CD14-positive monocyte (primary cell): ENCODE data around the gene LSP1. TPM values are rescaled to one million over a fixed set of nuclear protein-coding genes. Genes with fewer than 3 reads are reported as not detected.
"Not testable (repeated sequence)": the region's sequence is repeated elsewhere in the genome, so short reads cannot be mapped to it uniquely, and the experiment has no call there.

Source experiments
- DNase-seq, 3 donors: peaks; one replicate each; pipeline ENCODE4 v3.0.0-alpha.2; 2011 to 2022
- H2AFZ ChIP-seq: 2 replicates; pipeline ENCODE4 v1.6.0; 2012; ENCODE audit warnings: mild to moderate bottlenecking, low read depth, low read length, inconsistent platforms; ENCODE audit not compliant: insufficient read depth, poor library complexity, severe bottlenecking
- H3K27ac ChIP-seq, 2 donors: 1 replicate in 1 of 2; 2 replicates in 1 of 2; pipeline ENCODE4 v1.5.1; 2012 to 2013; ENCODE audit warnings: low read length in 2 of 2, control low read depth in 1 of 2, inconsistent platforms in 1 of 2, low read depth in 1 of 2, mild to moderate bottlenecking in 1 of 2
- H3K27me3 ChIP-seq, 2 donors: one replicate each; pipeline versions ENCODE4 v1.6.0 to v1.6.1; 2011 to 2013; ENCODE audit warnings: low read length in 2 of 2; ENCODE audit not compliant: control insufficient read depth in 2 of 2, insufficient read depth in 2 of 2
- H3K36me3 ChIP-seq, 2 donors: replicated peaks in 1 of 2; 1 replicate in 1 of 2; 2 replicates in 1 of 2; pipeline versions ENCODE4 v1.5.1 to v1.6.1; 2012 to 2013; ENCODE audit warnings: low read length in 2 of 2, control low read depth in 1 of 2, inconsistent platforms in 1 of 2, mild to moderate bottlenecking in 1 of 2; ENCODE audit not compliant: insufficient read depth in 2 of 2, control insufficient read depth in 1 of 2
- H3K4me1 ChIP-seq, 2 donors: 1 replicate in 1 of 2; 2 replicates in 1 of 2; pipeline versions ENCODE4 v1.5.1 to v1.6.1; 2012 to 2013; ENCODE audit warnings: low read length in 2 of 2, control low read depth in 1 of 2, inconsistent platforms in 1 of 2, mild to moderate bottlenecking in 1 of 2, moderate library complexity in 1 of 2; ENCODE audit not compliant: insufficient read depth in 2 of 2, control insufficient read depth in 1 of 2
- H3K4me2 ChIP-seq: replicated peaks from 2 replicates; pipeline ENCODE3; 2012; ENCODE audit warnings: low read length, moderate library complexity, mild to moderate bottlenecking; ENCODE audit not compliant: poor library complexity, severe bottlenecking; ENCODE audit errors: extremely low read depth
- H3K4me3 ChIP-seq, 3 experiments: fragments of 200-600 bp in 1 of 3; sonication (generic) in 1 of 3; replicated peaks in 1 of 3; 1 replicate in 2 of 3; 2 replicates in 1 of 3; pipeline ENCODE4 v1.5.1; 2011 to 2013; ENCODE audit warnings: low read length in 3 of 3, mild to moderate bottlenecking in 3 of 3, control low read depth in 2 of 3, low read depth in 2 of 3, inconsistent platforms in 1 of 3, moderate library complexity in 1 of 3
- H3K79me2 ChIP-seq: 2 replicates; pipeline ENCODE4 v1.6.0; 2012; ENCODE audit warnings: mild to moderate bottlenecking, control low read depth, inconsistent platforms, low read length, moderate library complexity; ENCODE audit not compliant: insufficient read depth
- H3K9ac ChIP-seq: 2 replicates; pipeline ENCODE4 v1.6.0; 2017; ENCODE audit warnings: low read length, mild to moderate bottlenecking; ENCODE audit not compliant: insufficient read depth, poor library complexity, severe bottlenecking
- H3K9me3 ChIP-seq, 2 donors: replicated peaks in 1 of 2; 1 replicate in 1 of 2; 2 replicates in 1 of 2; pipeline versions ENCODE4 v1.5.1 to v1.6.1; 2012 to 2013; ENCODE audit warnings: low read length in 2 of 2, control low read depth in 1 of 2; ENCODE audit not compliant: control insufficient read depth in 1 of 2, insufficient read depth in 1 of 2
- H4K20me1 ChIP-seq: 2 replicates; pipeline ENCODE4 v1.6.0; 2012; ENCODE audit warnings: mild to moderate bottlenecking, low read length, control low read depth, moderate library complexity; ENCODE audit not compliant: insufficient read depth
- H3K27ac Mint-ChIP-seq, 7 donors: one replicate each; pipeline ENCODE4 v1.8.0; 2020; ENCODE audit warnings: mild to moderate bottlenecking in 7 of 7, mixed read lengths in 7 of 7, moderate library complexity in 6 of 7, inconsistent platforms in 2 of 7
- H3K27me3 Mint-ChIP-seq, 3 donors: one replicate each; pipeline ENCODE4 v1.8.0; 2021 to 2022; ENCODE audit warnings: low read depth in 3 of 3, mild to moderate bottlenecking in 3 of 3, mixed read lengths in 3 of 3, moderate library complexity in 3 of 3, inconsistent platforms in 1 of 3
- H3K36me3 Mint-ChIP-seq, 2 donors: one replicate each; pipeline ENCODE4 v1.8.0; 2020; ENCODE audit warnings: mixed read lengths in 2 of 2, inconsistent platforms in 1 of 2, mild to moderate bottlenecking in 1 of 2
- H3K4me1 Mint-ChIP-seq: one replicate; pipeline ENCODE4 v1.8.0; 2020; ENCODE audit warnings: mild to moderate bottlenecking, mixed read lengths
- H3K4me3 Mint-ChIP-seq, 2 donors: one replicate each; pipeline ENCODE4 v1.8.0; 2020; ENCODE audit warnings: mild to moderate bottlenecking in 2 of 2, mixed read lengths in 2 of 2, moderate library complexity in 1 of 2
- H3K9me3 Mint-ChIP-seq, 7 donors: one replicate each; pipeline ENCODE4 v1.8.0; 2020 to 2022; ENCODE audit warnings: mixed read lengths in 7 of 7, mild to moderate bottlenecking in 6 of 7, moderate library complexity in 6 of 7, inconsistent platforms in 2 of 7
- WGBS: methylation state at CpG from one replicate; pipeline ENCODE4 v1.1.5; 2013; ENCODE audit warnings: missing lambda C conversion rate; ENCODE audit not compliant: insufficient coverage; 5-methylcytosine and 5-hydroxymethylcytosine counted together
- intact Hi-C, 2 donors: fragments of 100-400 bp; cut with micrococcal nuclease; formaldehyde crosslinking; loops; one replicate each; pipeline versions ENCODE4 v1.15.0 to v1.15.1; 2023
- polyA plus RNA-seq, 3 donors: library from polyadenylated mRNA; depleted of rRNA in 1 of 3; unstranded in 2 of 3; stranded (reverse) in 1 of 3; fragments of 300-500 nt in 2 of 3; fragments of >200 nt in 1 of 3; fragmentation: Illumina TruSeq in 2 of 3; gene quantifications; 1 replicate in 2 of 3; 2 replicates in 1 of 3; pipeline ENCODE4 v1.2.3, GENCODE V29; 2012 to 2021
- TF ChIP-seq, protein P1 (sequence below): fragments of 200-600 bp; IDR thresholded peaks from one replicate; pipeline ENCODE4 v1.8.0; 2022; ENCODE audit warnings: antibody characterized with exemption, mild to moderate bottlenecking

The LSP1 gene
- polyA plus RNA-seq, 3 donors: 387 to 646 (median 542) TPM

DNA sequence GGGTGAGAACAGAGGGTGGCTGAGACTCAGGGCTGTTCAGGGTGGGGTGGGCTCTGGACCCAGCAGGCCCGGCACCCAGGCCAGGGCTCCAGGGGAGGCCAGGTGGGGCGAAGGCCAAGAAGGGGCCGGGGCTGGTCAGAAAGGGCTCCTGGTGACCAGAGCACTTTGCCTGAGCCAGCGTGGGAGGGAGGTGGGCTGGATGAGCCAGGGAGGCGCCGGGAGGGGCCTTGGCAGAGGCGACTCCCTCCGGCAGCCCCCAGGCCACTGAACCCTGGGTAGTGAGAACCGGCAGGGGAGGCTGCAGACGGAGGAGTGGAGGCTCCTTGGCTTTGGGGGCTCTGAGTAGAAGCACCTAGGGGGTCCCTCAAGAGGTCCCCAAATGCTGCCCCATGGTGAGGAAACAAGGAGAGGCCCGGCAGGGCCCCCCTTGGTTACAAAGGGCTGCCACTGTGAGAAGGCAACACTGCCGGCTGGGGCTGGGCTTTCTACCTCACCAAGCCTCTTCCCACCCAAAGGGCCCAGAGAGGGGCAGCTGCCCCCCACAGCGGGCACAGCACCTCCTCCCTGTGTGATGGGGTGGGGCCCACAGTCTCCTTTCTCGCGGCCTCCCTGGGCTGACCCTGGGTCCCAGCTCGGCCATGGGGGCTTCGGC, 21.7 kb downstream of the LSP1 start:
- H2AFZ ChIP-seq, DNase-seq, intact Hi-C loops, H3K4me3 ChIP-seq, H3K27ac ChIP-seq, H3K27me3 ChIP-seq, H3K9me3 Mint-ChIP-seq, H3K9me3 ChIP-seq, H3K27me3 Mint-ChIP-seq, H3K9ac ChIP-seq, H3K4me3 Mint-ChIP-seq, H3K4me2 ChIP-seq, H3K27ac Mint-ChIP-seq: not testable (repeated sequence)
- Histone ChIP-seq H3K4me1 (peaks cover 13 to 51% of the 10 kb centered on the region in 2 donors), H3K79me2 (peaks cover 85% of the 10 kb centered on the region), H3K36me3 (peaks cover 20 to 42% of the 10 kb centered on the region in 2 donors), H4K20me1 (peaks cover 98% of the 10 kb centered on the region)
- peaks cover 62% of the 10 kb centered on the region for H3K4me1 Mint-ChIP-seq
- WGBS: 96% methylated on average over 10 of the region's 17 CpGs
- H3K36me3 Mint-ChIP-seq: peaks cover 35 to 57% of the 10 kb centered on the region in 2 donors

DNA sequence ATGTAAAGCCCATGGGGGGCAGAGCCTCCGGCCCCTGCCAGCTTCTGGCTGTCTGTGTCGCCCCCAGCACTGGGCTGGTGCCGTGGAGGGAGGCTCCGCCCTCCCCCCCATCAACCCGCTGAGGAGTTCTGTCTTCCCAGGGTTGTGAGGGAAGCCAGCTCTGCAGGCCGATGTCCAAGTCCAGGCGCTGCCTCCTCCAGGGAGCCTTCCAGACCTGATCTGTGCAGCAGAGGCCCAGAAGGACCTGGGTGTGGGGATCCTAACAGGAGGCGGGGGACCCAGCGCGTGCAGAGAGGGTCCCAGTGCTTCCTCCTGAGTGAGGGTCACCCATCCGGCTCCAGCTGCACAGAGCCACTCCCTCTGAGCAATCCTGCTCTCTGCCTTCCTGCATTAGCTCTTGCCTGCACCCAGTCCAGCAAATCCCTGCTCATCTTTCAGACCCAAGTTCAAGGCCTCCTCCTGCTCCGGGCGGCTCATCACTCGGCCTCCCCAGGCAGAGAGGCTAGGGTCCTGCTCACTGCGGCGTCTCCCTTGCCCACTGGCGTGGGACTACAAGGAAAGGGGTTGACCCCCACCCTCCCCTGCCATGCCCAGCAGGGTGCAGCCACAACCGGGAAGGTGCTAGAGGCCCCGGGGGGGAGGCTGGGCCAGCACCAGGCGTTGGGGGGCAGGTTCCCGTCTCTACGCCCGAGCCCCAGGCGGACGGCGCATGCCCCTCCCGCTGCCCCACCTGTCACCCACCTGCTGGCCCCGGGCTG, 22.4 kb downstream of the LSP1 start:
- Histone ChIP-seq H2AFZ (no peak overlapping the region), H3K9me3 (no peaks in the 10 kb centered on the region), H4K20me1 (peaks cover 98% of the 10 kb centered on the region), H3K4me3 (no peak overlapping the region), H3K27ac (no peak overlapping the region), H3K4me2 (no peak overlapping the region), H3K36me3 (peaks cover 19 to 39% of the 10 kb centered on the region in 2 donors), H3K4me1 (peaks cover 20 to 55% of the 10 kb centered on the region in 2 donors), H3K9ac (no peak overlapping the region), H3K27me3 (no peaks in the 10 kb centered on the region), H3K79me2 (peaks cover 82% of the 10 kb centered on the region)
- H3K9me3 Mint-ChIP-seq: no peaks in the 10 kb centered on the region
- DNase-seq: no peak
- 80% methylated on average over 16 of the region's 28 CpGs for WGBS
- H3K4me1 Mint-ChIP-seq: peaks cover 63% of the 10 kb centered on the region
- H3K36me3 Mint-ChIP-seq: peaks cover 34 to 57% of the 10 kb centered on the region in 2 donors
- intact Hi-C loops: no loop called here
- peaks cover 2 to 5% (median 3%) of the 10 kb centered on the region in 3 donors for H3K27me3 Mint-ChIP-seq
- TF ChIP-seq, protein P1, sequence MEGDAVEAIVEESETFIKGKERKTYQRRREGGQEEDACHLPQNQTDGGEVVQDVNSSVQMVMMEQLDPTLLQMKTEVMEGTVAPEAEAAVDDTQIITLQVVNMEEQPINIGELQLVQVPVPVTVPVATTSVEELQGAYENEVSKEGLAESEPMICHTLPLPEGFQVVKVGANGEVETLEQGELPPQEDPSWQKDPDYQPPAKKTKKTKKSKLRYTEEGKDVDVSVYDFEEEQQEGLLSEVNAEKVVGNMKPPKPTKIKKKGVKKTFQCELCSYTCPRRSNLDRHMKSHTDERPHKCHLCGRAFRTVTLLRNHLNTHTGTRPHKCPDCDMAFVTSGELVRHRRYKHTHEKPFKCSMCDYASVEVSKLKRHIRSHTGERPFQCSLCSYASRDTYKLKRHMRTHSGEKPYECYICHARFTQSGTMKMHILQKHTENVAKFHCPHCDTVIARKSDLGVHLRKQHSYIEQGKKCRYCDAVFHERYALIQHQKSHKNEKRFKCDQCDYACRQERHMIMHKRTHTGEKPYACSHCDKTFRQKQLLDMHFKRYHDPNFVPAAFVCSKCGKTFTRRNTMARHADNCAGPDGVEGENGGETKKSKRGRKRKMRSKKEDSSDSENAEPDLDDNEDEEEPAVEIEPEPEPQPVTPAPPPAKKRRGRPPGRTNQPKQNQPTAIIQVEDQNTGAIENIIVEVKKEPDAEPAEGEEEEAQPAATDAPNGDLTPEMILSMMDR: no peak
- H3K27ac Mint-ChIP-seq: peak overlapping the region in 1 of 7 donors; percentile 23
- peak overlapping the region; percentile 21 to 41 for H3K4me3 Mint-ChIP-seq

DNA sequence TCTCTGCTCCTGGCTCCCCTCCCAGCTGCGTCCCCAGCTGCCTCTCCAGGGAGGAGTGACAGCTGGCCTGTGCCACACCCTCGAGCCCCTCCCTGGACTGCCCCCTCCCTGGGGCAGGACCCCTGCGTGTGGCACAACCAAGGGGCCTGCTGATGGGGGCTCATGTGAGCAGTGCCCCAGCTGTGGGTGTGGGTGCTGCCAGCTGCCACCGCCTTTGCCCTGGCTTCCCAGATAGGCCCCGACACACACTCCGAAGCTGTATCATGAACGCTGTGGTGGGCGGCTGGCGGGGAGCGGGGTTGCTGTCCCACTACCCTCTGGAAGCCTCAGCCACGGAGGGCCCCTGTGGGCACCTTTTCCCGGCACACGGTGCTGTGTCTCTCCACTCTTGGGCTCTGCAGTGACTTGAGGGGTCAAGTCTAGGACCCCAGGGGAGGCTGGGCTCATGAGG, 23.0 kb downstream of the LSP1 start:
- peaks cover 63% of the 10 kb centered on the region for H3K4me1 Mint-ChIP-seq
- peaks cover 26 to 37% of the 10 kb centered on the region in 2 donors for H3K36me3 ChIP-seq
- H3K4me3 ChIP-seq, DNase-seq, H2AFZ ChIP-seq, H3K9ac ChIP-seq, H3K9me3 ChIP-seq, H3K27ac ChIP-seq, H3K4me2 ChIP-seq, intact Hi-C loops, H3K9me3 Mint-ChIP-seq, H3K27me3 Mint-ChIP-seq, H3K27me3 ChIP-seq: not testable (repeated sequence)
- H3K4me3 Mint-ChIP-seq: peak overlapping the region in 1 of 2 donors; percentile 48
- peaks cover 98% of the 10 kb centered on the region for H4K20me1 ChIP-seq
- H3K4me1 ChIP-seq: peaks cover 26 to 55% of the 10 kb centered on the region in 2 donors
- H3K79me2 ChIP-seq: peaks cover 76% of the 10 kb centered on the region
- 86% methylated on average over 11 of the region's 13 CpGs for WGBS
- H3K36me3 Mint-ChIP-seq: peaks cover 32 to 57% of the 10 kb centered on the region in 2 donors
- peak overlapping the region in 1 of 7 donors; percentile 32 for H3K27ac Mint-ChIP-seq
